HEK293T (cell line): ENCODE data around the gene RAPSN.

Experiments used
- CTCF ChIA-PET: fragments of 350-600 bp; formaldehyde crosslinking; extraction: SDS; loops from one replicate; lab custom pipeline; 2021; ENCODE audit warnings: antibody characterized with exemption, inconsistent platforms; lab: Yijun Ruan, JAX
- POLR2A ChIA-PET: fragments of 350-600 bp; formaldehyde crosslinking; extraction: SDS; loops from one replicate; lab custom pipeline; 2020; ENCODE audit warnings: antibody characterized with exemption, inconsistent platforms; lab: Yijun Ruan, JAX
- DNase-seq: peaks from one replicate; pipeline ENCODE4 v3.0.0; 2012; ENCODE audit warnings: mixed read lengths; ENCODE audit errors: extremely low spot score
- ARNT ChIP-seq: fragments of 450-650 bp; IDR thresholded peaks from 2 replicates; pipeline ENCODE4 v1.6.1; 2017; ENCODE audit warnings: mild to moderate bottlenecking
- BHLHE40 ChIP-seq: fragments of 450-650 bp; IDR thresholded peaks from 2 replicates; pipeline ENCODE4 v1.6.1; 2016; ENCODE audit warnings: mild to moderate bottlenecking, moderate library complexity, borderline replicate concordance
- CTBP1 ChIP-seq: fragments of 450-650 bp; IDR thresholded peaks from 2 replicates; pipeline ENCODE4 v1.6.1; 2016; ENCODE audit warnings: borderline replicate concordance
- ELF4 ChIP-seq: fragments of 450-650 bp; IDR thresholded peaks from 2 replicates; pipeline ENCODE4 v1.6.1; 2017; ENCODE audit warnings: antibody characterized with exemption
- FOXA1 ChIP-seq: fragments of 450-650 bp; IDR thresholded peaks from 2 replicates; pipeline ENCODE4 v1.6.1; 2016; ENCODE audit warnings: mild to moderate bottlenecking
- FOXK2 ChIP-seq: fragments of 450-650 bp; IDR thresholded peaks from 2 replicates; pipeline ENCODE4 v1.6.1; 2016; ENCODE audit warnings: mild to moderate bottlenecking
- FOXM1 ChIP-seq: fragments of 450-650 bp; IDR thresholded peaks from 2 replicates; pipeline ENCODE4 v1.6.1; 2017; ENCODE audit warnings: mild to moderate bottlenecking, borderline replicate concordance
- HDGF ChIP-seq: fragments of 450-650 bp; IDR thresholded peaks from 2 replicates; pipeline ENCODE4 v1.6.1; 2017; ENCODE audit warnings: antibody characterized with exemption, borderline replicate concordance
- L3MBTL2 ChIP-seq: fragments of 450-650 bp; conservative IDR thresholded peaks from 2 replicates; pipeline ENCODE4 v1.6.1; 2016; ENCODE audit warnings: mild to moderate bottlenecking
- LEF1 ChIP-seq: fragments of 450-650 bp; IDR thresholded peaks from 2 replicates; pipeline ENCODE4 v1.6.1; 2017; ENCODE audit warnings: mild to moderate bottlenecking, borderline replicate concordance
- NFRKB ChIP-seq: fragments of 450-650 bp; IDR thresholded peaks from 2 replicates; pipeline ENCODE4 v1.6.1; 2016; ENCODE audit warnings: mild to moderate bottlenecking, moderate library complexity
- SP1 ChIP-seq: fragments of 450-650 bp; IDR thresholded peaks from 2 replicates; pipeline ENCODE4 v1.6.1; 2017
- SUZ12 ChIP-seq: fragments of 450-650 bp; IDR thresholded peaks from 2 replicates; pipeline ENCODE4 v1.6.1; 2016; ENCODE audit warnings: mild to moderate bottlenecking
- TARDBP ChIP-seq: fragments of 450-650 bp; IDR thresholded peaks from 2 replicates; pipeline ENCODE4 v1.6.1; 2016
- ZNF384 ChIP-seq: fragments of 450-650 bp; IDR thresholded peaks from 2 replicates; pipeline ENCODE4 v1.6.1; 2016
- TF ChIP-seq, protein P1 (sequence below): fragments of 450-650 bp; IDR thresholded peaks from 2 replicates; pipeline ENCODE4 v1.6.1; 2016

RAPSN gene

DNA sequence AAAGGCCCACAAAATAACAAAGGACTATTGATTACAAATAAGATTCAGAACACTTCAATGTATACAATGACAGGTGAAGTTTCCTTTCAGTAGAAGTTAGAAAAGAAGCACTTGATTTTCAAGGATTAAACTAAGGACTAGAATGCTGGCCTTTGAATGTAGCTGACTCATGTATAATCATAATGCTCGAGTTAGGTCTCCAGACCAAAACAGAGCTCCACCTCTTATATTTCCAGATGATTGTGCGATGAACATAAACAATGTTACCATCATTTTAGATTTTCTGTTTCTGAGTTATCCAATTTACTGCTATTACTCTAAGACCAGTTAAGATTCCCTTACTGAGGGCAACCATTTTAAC, 40.4 kb upstream of the RAPSN start:
- ChIA-PET CTCF (interaction anchor here (0.5 kb wide), 1 partner anchor 9 kb away, joined by 3 read pairs; no protein-coding TSS in a partner anchor), POLR2A (no interaction called here)
- no peak for DNase-seq
- TF ChIP-seq L3MBTL2 (no peak), FOXK2 (no peak), CTBP1 (no peak), FOXM1 (no peak), SUZ12 (no peak), LEF1 (no peak)

DNA sequence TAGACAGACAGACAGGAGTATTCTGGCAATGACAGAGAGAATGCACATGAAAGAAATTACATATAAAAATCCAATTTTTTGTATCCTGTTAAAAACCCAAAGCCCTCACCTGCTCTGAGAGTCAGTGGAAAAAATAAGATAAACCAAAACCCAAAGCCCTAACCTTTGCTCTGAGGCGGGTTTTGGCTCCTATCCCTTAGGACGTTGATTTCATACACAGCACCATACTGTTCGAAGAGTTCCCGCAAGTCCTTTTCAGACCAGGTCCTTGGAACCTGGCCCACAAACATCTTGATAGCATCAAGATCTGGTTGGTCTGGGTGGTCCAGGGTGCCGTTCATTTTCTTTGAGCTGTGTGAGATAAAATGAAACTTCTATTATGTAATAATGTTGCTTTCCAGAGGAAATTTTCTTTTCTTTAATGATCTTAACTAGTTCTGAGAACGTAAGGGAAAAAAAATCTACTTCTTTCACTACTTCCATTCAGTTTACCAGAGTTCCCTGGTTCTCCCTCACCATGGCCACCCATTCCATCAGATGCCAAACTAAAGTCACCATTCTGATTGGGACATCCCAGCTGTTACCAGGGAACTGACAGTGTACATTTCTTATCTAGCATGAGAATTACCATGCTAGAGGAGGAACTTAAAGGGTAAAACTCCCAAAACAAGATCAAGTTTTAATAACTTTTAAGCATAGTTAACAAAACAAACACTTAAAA, 39.9 kb upstream of the RAPSN start:
- ChIA-PET POLR2A (no interaction called here), CTCF (no interaction called here)
- TF ChIP-seq HDGF (no peak), ZNF384 (no peak), CTBP1 (no peak), NFRKB (no peak), TARDBP (no peak), LEF1 (no peak), SP1 (no peak), L3MBTL2 (no peak), FOXM1 (no peak), SUZ12 (no peak)
- DNase-seq: no peak

DNA sequence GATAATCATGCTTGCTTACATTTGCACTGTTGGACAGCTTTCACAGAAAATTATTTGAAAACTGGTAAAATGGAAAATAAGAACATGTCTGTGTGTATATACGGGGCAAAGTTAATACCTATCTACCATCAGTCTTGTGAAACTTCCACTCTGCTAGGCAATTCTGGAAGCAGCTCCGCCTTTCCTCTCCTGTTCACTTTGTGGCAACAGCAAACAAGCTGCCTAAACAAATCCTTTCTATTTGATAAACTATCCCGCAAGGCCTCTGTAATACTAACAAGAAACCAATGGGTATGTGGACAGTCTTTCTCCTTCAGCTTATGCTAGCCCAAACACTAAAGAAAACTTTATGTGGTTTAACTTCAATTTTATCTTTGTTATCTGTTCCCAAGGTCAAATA, 39.2 kb upstream of the RAPSN start:
- no peak for DNase-seq
- TF ChIP-seq TARDBP: no peak
- no peak for TF ChIP-seq LEF1
- TF ChIP-seq FOXK2: no peak
- no peak for TF ChIP-seq SP1
- no peak for TF ChIP-seq ARNT
- no peak for TF ChIP-seq FOXA1
- TF ChIP-seq SUZ12: no peak
- TF ChIP-seq ELF4: no peak
- TF ChIP-seq NFRKB: no peak
- TF ChIP-seq, protein P1, sequence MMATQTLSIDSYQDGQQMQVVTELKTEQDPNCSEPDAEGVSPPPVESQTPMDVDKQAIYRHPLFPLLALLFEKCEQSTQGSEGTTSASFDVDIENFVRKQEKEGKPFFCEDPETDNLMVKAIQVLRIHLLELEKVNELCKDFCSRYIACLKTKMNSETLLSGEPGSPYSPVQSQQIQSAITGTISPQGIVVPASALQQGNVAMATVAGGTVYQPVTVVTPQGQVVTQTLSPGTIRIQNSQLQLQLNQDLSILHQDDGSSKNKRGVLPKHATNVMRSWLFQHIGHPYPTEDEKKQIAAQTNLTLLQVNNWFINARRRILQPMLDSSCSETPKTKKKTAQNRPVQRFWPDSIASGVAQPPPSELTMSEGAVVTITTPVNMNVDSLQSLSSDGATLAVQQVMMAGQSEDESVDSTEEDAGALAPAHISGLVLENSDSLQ: no peak
- TF ChIP-seq CTBP1: no peak
- TF ChIP-seq ZNF384: no peak
- TF ChIP-seq HDGF: no peak
- no peak for TF ChIP-seq FOXM1
- TF ChIP-seq L3MBTL2: no peak
- no peak for TF ChIP-seq BHLHE40
- ChIA-PET CTCF (no interaction called here), POLR2A (no interaction called here)

DNA sequence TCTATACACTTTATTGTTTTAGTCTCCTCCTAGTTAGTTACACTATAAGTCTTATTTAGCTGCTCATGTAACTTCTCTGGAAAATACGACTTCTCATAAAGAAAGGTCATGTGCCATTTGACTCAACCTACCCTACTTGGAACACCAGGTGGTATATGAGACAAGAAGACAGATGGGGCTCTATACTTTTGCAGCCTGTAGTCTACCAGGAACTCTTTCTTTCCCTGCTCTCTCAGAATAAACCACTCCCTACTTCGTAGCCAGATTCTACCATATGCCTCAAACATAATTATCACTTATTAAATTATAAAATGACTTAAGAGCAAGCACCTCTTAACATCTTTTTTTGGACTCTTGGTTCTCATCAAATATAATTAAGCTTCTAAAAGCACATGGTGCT, 38.5 kb upstream of the RAPSN start:
- ChIA-PET POLR2A (no interaction called here), CTCF (no interaction called here)
- DNase-seq: no peak
- TF ChIP-seq ZNF384 (no peak), TARDBP (no peak), FOXM1 (no peak), LEF1 (no peak), NFRKB (no peak), CTBP1 (no peak), BHLHE40 (no peak), SP1 (no peak), HDGF (no peak), L3MBTL2 (no peak), FOXA1 (no peak), FOXK2 (no peak), SUZ12 (no peak), ARNT (no peak)
- TF ChIP-seq, protein P1: no peak

DNA sequence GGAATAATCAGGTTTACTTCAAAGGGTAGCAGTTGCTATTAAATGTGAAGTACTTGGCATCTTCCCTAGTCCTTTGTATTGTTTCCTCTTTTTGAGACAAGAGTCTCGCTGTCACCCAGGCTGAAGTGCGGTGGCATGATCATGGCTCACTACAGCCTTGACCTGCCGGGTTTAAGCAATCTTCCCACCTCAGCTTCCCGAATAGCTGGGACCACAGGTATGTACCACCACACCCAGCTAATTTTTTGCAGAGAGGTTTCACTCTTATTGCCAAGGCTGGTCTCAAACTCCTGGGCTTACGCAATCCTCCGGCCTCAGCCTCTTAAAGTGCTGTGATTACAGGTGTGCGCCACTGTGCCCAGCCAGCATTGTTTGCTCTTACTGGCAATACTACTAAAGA, 36.2 kb upstream of the RAPSN start:
- no peak for DNase-seq
- ChIA-PET POLR2A (no interaction called here), CTCF (no interaction called here)
- TF ChIP-seq, protein P1: no peak
- TF ChIP-seq HDGF: no peak
- no peak for TF ChIP-seq CTBP1
- no peak for TF ChIP-seq SP1
- no peak for TF ChIP-seq TARDBP
- TF ChIP-seq LEF1: no peak
- TF ChIP-seq FOXA1: no peak
- TF ChIP-seq ELF4: no peak
- TF ChIP-seq ZNF384: no peak
- no peak for TF ChIP-seq ARNT
- TF ChIP-seq FOXK2: no peak

DNA sequence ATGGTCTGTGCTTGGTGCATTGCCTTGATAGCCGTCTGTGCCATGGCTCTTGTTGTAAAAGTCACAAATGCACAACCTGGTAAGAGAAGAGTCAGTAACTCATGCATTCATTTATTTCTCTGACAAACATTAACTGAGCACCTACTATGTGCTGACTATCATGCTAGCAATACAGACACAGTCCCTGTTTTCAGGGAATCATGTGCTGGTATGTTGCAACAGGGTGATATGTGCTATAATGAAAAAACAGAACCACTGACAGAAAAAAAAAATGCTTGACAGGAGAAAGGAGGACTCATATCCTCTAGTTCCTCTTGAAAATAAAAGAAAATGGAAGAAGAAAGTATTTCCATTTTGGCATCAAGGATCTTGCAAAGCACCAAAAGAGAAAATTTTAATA, 34.5 kb upstream of the RAPSN start:
- DNase-seq: no peak
- POLR2A ChIA-PET: no interaction called here
- TF ChIP-seq FOXA1: no peak
- TF ChIP-seq, protein P1: no peak
- TF ChIP-seq SP1: no peak
- TF ChIP-seq SUZ12: no peak
- no peak for TF ChIP-seq LEF1
- no peak for TF ChIP-seq FOXK2
- TF ChIP-seq BHLHE40: no peak
- CTCF ChIA-PET: no interaction called here
